ENCODE measurements around the gene SERPINA1.

DNA sequence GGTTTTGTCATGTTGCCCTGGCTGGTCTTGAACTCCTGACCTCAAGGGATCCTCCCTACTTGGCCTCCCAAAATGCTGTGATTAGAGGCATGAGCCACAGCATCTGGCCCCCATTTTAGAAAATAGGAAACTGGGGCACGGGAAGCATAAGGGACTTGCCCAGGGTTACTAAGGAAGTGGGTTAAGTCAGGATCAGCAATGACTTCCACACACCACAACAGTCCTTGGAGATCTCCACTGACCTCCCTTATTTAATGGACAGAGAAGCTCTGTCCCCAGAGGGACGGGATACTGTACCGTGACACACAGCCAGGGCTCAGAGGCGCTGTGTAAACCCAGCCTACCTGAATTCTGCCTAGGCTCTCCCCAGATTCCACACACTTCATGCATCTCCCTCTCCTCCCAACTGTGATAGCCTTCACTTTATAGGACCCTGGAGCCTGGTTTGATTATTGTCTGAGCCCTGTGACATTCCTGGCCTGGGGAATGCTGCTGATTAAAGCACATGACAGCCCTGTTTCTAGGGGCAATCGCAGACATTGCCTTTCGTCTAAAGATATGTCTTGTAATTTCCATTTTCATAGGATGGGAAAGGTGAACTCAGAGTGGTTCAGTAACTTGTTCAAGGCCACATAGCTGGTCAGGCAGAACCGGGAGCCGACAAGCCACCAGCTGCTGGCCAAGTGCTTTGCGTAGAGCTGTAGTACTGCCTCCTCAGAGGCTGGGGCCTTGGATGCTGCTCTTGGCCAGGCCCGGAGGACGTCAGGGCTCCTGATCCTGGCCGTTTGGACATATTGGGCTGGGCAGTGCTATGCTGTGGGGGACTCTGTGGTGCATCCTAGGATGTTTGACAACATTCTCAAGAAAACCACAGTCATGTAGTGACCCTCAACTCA lies 20.8 kb downstream of the SERPINA1 start:
- TF ChIP-seq, protein P1, sequence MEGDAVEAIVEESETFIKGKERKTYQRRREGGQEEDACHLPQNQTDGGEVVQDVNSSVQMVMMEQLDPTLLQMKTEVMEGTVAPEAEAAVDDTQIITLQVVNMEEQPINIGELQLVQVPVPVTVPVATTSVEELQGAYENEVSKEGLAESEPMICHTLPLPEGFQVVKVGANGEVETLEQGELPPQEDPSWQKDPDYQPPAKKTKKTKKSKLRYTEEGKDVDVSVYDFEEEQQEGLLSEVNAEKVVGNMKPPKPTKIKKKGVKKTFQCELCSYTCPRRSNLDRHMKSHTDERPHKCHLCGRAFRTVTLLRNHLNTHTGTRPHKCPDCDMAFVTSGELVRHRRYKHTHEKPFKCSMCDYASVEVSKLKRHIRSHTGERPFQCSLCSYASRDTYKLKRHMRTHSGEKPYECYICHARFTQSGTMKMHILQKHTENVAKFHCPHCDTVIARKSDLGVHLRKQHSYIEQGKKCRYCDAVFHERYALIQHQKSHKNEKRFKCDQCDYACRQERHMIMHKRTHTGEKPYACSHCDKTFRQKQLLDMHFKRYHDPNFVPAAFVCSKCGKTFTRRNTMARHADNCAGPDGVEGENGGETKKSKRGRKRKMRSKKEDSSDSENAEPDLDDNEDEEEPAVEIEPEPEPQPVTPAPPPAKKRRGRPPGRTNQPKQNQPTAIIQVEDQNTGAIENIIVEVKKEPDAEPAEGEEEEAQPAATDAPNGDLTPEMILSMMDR (IDR thresholded peaks at IDR 0.05) = no peak
- TF ChIP-seq POLR2A (IDR thresholded peaks at IDR 0.05) = no peak
